PFSK-1 (cell line): Measurements from ENCODE around the gene CRYAB.

ENCODE experiments used
- FOXP2 ChIP-seq: optimal IDR thresholded peaks from 2 replicates; pipeline ENCODE3; 2011; ENCODE audit warnings: borderline replicate concordance, control low read depth, inconsistent platforms; ENCODE audit not compliant: insufficient read depth; ENCODE audit errors: extremely low read length, extremely low read depth
- POLR2AphosphoS5 ChIP-seq: IDR thresholded peaks from 2 replicates; pipeline ENCODE4 v1.6.1; 2012; ENCODE audit warnings: low read depth, mild to moderate bottlenecking, control low read depth, low read length, moderate library complexity
- SIN3A ChIP-seq: IDR thresholded peaks from 2 replicates; pipeline ENCODE4 v1.6.1; 2012; ENCODE audit warnings: mild to moderate bottlenecking, low read length, moderate library complexity, borderline replicate concordance; ENCODE audit not compliant: insufficient read depth
- TAF1 ChIP-seq: IDR thresholded peaks from 2 replicates; pipeline ENCODE4 v1.6.1; 2012; ENCODE audit warnings: low read length, control low read depth, borderline replicate concordance; ENCODE audit not compliant: insufficient read depth
- TF ChIP-seq, protein P1 (sequence below), 2 experiments: IDR thresholded peaks; 2 replicates each; pipeline versions ENCODE4 v1.6.1 to v1.8.0; 2011 to 2012; ENCODE audit warnings: low read depth in 2 of 2, low read length in 2 of 2, control low read depth in 1 of 2, inconsistent platforms in 1 of 2, mild to moderate bottlenecking in 1 of 2, moderate library complexity in 1 of 2; ENCODE audit not compliant: insufficient read depth in 1 of 2

CRYAB gene

GRCh38 chr11:111938687-111939160, 27.2 kb upstream of the CRYAB start:
- TF ChIP-seq POLR2AphosphoS5 (no peak), TAF1 (no peak), SIN3A (no peak), FOXP2 (no peak)
- TF ChIP-seq, protein P1, sequence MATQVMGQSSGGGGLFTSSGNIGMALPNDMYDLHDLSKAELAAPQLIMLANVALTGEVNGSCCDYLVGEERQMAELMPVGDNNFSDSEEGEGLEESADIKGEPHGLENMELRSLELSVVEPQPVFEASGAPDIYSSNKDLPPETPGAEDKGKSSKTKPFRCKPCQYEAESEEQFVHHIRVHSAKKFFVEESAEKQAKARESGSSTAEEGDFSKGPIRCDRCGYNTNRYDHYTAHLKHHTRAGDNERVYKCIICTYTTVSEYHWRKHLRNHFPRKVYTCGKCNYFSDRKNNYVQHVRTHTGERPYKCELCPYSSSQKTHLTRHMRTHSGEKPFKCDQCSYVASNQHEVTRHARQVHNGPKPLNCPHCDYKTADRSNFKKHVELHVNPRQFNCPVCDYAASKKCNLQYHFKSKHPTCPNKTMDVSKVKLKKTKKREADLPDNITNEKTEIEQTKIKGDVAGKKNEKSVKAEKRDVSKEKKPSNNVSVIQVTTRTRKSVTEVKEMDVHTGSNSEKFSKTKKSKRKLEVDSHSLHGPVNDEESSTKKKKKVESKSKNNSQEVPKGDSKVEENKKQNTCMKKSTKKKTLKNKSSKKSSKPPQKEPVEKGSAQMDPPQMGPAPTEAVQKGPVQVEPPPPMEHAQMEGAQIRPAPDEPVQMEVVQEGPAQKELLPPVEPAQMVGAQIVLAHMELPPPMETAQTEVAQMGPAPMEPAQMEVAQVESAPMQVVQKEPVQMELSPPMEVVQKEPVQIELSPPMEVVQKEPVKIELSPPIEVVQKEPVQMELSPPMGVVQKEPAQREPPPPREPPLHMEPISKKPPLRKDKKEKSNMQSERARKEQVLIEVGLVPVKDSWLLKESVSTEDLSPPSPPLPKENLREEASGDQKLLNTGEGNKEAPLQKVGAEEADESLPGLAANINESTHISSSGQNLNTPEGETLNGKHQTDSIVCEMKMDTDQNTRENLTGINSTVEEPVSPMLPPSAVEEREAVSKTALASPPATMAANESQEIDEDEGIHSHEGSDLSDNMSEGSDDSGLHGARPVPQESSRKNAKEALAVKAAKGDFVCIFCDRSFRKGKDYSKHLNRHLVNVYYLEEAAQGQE (IDR thresholded peaks at IDR 0.05; ENCODE audit: insufficient read depth in 1 of 2, low read depth in 2 of 2, low read length in 2 of 2): no peak

DNA sequence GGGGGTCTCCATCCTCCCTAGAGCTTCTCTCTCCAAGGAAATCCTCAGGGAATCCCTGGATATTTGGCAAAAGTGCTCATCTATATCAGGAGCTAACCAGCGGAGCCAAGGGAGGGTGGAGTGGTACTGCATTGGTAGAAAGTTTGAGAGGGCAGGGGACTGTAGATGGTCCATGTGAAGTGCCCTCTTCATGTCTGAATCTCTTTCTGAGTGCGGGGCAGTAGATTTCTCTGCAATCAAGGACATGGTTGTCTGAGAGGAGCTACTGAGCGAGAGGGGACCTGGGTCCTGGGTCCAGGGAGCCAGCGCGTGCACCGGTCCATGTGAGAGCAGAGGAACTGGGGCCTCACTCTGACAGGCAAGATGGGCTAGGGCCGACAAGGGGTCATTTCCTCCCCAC, 26.3 kb upstream of the CRYAB start:
- TF ChIP-seq, protein P1 (IDR thresholded peaks at IDR 0.05; ENCODE audit: insufficient read depth in 1 of 2, low read depth in 2 of 2, low read length in 2 of 2): no peak
- TF ChIP-seq TAF1 (no peak), SIN3A (no peak)

DNA sequence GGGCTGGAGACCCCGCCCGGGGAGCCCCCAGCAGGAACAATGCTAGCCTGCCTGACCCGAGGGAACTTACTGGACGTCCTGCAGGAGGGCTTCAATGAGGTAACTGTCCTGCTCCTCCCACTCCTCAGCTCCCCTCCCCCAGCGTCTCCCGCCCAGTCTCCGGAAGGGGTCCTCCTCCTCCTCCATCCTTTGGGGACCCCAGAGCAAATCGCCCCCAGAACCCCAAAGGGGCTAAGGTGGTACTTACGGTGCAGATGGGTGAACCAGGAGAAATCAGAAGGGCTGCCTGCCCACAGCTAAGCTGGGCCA, 25.8 kb upstream of the CRYAB start:
- TF ChIP-seq TAF1 (no peak), SIN3A (no peak), POLR2AphosphoS5 (no peak), FOXP2 (no peak)
- TF ChIP-seq, protein P1 (IDR thresholded peaks at IDR 0.05; ENCODE audit: insufficient read depth in 1 of 2, low read depth in 2 of 2, low read length in 2 of 2): no peak

GRCh38 chr11:111936040-111936540, 24.5 kb upstream of the CRYAB start:
- TF ChIP-seq TAF1: no peak
- TF ChIP-seq POLR2AphosphoS5: no peak
- TF ChIP-seq, protein P1 (IDR thresholded peaks at IDR 0.05; ENCODE audit: insufficient read depth in 1 of 2, low read depth in 2 of 2, low read length in 2 of 2): no peak
- TF ChIP-seq SIN3A: no peak
- TF ChIP-seq FOXP2: no peak

GRCh38 chr11:111935317-111936039, 23.9 kb upstream of the CRYAB start:
- TF ChIP-seq, protein P1 (IDR thresholded peaks at IDR 0.05; ENCODE audit: insufficient read depth in 1 of 2, low read depth in 2 of 2, low read length in 2 of 2): no peak
- TF ChIP-seq SIN3A (no peak), TAF1 (no peak), FOXP2 (no peak), POLR2AphosphoS5 (no peak)
